Neural crest cell (in vitro differentiated cells): ENCODE measurements around the gene GLTP. TPM values are rescaled to one million over a fixed set of nuclear protein-coding genes. Genes with fewer than 3 reads are reported as not detected.

Experiments
- DNase-seq: peaks from one replicate; pipeline ENCODE4 v3.0.0; 2021; ENCODE audit warnings: low read depth, mixed read lengths, low spot score
- H3K27ac Mint-ChIP-seq: one replicate; pipeline ENCODE4 v1.8.0; 2021; ENCODE audit warnings: mild to moderate bottlenecking, mixed read lengths; ENCODE audit not compliant: unreplicated experiment
- H3K27me3 Mint-ChIP-seq: 2 replicates; pipeline ENCODE4 v1.8.0; 2021; ENCODE audit warnings: low read depth, mild to moderate bottlenecking, mixed read lengths
- H3K36me3 Mint-ChIP-seq: 2 replicates; pipeline ENCODE4 v1.8.0; 2021; ENCODE audit warnings: low read depth, mild to moderate bottlenecking, mixed read lengths
- H3K4me1 Mint-ChIP-seq: 2 replicates; pipeline ENCODE4 v1.8.0; 2021; ENCODE audit warnings: mixed read lengths
- H3K4me3 Mint-ChIP-seq: one replicate; pipeline ENCODE4 v1.8.0; 2021; ENCODE audit warnings: mild to moderate bottlenecking, mixed read lengths
- H3K9me3 Mint-ChIP-seq: 2 replicates; pipeline ENCODE4 v1.8.0; 2021; ENCODE audit warnings: mixed read lengths
- total RNA-seq: library from RNA; stranded (reverse); gene quantifications from 2 replicates; pipeline ENCODE4 v1.2.1, GENCODE V29; 2021
- TF ChIP-seq, protein P1 (sequence below): fragments of 200-600 bp; sonication (generic); conservative IDR thresholded peaks from 2 replicates; pipeline ENCODE4 v1.5.0; 2021; ENCODE audit warnings: antibody characterized with exemption, mild to moderate bottlenecking

The GLTP gene
- total RNA-seq, 1 donor from 2014 or later = 34.0 TPM

DNA sequence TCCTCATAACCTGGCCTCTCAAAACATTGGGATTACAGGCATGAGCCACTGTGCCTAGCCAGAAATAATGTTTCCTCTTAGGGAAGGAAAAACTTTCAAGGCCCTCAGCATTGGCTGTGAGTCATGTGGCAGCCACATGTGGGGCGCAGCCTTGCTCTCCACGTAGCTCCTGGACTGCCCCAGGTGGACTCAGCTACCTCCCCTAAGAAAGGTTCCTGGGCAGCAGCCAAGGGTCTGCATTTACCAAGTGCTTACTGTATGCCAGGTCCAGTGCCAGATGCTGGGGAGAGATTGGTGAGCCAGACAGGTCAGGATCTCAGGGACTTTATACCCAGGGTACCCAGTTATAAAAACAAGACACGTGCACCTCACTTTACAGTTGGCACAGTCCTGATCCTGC, 43.4 kb downstream of the GLTP start:
- Mint-ChIP-seq H3K27ac (no peak overlapping the region), H3K4me1 (peaks cover 18% of the 10 kb centered on the region), H3K36me3 (no peaks in the 10 kb centered on the region), H3K27me3 (peaks cover 10% of the 10 kb centered on the region), H3K4me3 (no peak overlapping the region), H3K9me3 (no peaks in the 10 kb centered on the region)
- TF ChIP-seq, protein P1, sequence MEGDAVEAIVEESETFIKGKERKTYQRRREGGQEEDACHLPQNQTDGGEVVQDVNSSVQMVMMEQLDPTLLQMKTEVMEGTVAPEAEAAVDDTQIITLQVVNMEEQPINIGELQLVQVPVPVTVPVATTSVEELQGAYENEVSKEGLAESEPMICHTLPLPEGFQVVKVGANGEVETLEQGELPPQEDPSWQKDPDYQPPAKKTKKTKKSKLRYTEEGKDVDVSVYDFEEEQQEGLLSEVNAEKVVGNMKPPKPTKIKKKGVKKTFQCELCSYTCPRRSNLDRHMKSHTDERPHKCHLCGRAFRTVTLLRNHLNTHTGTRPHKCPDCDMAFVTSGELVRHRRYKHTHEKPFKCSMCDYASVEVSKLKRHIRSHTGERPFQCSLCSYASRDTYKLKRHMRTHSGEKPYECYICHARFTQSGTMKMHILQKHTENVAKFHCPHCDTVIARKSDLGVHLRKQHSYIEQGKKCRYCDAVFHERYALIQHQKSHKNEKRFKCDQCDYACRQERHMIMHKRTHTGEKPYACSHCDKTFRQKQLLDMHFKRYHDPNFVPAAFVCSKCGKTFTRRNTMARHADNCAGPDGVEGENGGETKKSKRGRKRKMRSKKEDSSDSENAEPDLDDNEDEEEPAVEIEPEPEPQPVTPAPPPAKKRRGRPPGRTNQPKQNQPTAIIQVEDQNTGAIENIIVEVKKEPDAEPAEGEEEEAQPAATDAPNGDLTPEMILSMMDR = no peak
- no peak for DNase-seq

DNA sequence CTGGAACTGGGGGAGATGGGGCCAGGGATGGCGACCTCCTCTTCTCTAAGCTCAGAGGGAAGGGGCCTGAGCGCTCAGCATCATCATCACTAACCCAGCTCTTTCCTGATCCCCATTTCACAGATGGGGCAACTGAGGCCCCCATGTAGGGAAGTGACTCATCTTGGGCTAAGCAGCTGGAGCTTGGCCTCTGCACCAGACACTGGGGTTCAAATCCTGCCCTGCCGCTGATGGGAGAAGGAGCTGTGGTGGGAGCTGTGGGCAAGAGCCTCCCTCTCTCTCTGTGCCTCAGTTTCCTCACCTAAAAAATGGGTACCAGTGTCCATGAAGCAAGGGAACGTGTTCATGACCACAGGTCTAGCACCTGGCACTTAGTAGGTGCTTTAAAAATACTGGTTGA, 44.5 kb downstream of the GLTP start:
- no peak for DNase-seq
- no peak overlapping the region for H3K4me3 Mint-ChIP-seq
- peaks cover 28% of the 10 kb centered on the region for H3K4me1 Mint-ChIP-seq
- H3K9me3 Mint-ChIP-seq = no peaks in the 10 kb centered on the region
- no peaks in the 10 kb centered on the region for H3K36me3 Mint-ChIP-seq
- TF ChIP-seq, protein P1 = no peak
- H3K27ac Mint-ChIP-seq = no peak overlapping the region
- peaks cover 16% of the 10 kb centered on the region for H3K27me3 Mint-ChIP-seq

DNA sequence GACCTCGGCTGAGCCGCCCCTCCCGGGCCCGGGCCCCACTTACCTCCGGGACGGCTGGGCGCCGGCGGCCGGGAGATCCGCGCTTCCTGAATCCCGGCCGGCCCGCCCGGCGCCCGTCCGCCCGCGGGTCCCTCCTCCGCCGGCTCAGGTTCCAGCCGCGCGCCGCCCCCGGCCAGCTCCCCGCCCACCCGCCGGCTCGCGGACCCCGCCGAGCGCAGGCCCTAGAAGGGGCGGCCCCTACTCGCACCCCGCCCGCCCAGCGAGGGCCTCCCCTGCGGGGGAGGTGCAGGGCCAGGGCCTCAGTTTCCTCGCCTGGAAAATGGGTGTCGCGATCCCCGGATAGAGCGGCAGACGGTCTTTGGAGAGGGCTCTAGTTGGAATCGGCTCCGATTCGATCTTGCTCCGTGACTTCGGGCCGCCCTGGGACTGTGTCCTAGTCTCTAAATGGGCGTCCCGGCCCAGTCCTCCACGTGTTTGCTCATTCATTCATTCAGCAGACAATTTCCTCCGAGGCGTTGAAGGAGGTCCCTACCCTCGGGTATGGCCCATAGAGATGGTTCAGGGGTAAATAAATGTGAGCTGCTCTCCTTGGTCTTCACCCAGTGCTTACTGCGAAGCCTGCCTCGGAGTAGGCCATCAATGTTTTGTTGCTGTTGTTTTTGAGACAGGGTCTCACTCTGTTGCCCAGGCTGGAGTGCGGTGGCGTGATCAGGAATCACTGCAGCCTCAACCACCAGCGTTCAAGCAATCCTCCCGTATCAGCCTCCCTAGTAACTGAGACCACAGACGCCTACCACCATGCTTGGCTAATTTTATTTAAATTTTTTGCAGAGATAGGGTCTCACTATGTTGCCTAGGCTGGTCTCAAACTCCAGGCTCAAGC, 46.8 kb downstream of the GLTP start, which contains the start of gene TRPV4:
TRPV4 (minus strand) TSS at position 92 of the 883 bp plus-strand sequence. CDS start 18,602 bp downstream, outside the sequence.
- TF ChIP-seq, protein P1 = no peak
- no peaks in the 10 kb centered on the region for H3K36me3 Mint-ChIP-seq
- peaks cover 19% of the 10 kb centered on the region for H3K4me1 Mint-ChIP-seq
- H3K9me3 Mint-ChIP-seq = no peaks in the 10 kb centered on the region
- DNase-seq = no peak
- H3K4me3 Mint-ChIP-seq = peak within 1 kb of the TSS; percentile 78
- no peak within 1 kb of the TSS for H3K27ac Mint-ChIP-seq
- H3K27me3 Mint-ChIP-seq = peaks cover 17% of the 10 kb centered on the region

DNA sequence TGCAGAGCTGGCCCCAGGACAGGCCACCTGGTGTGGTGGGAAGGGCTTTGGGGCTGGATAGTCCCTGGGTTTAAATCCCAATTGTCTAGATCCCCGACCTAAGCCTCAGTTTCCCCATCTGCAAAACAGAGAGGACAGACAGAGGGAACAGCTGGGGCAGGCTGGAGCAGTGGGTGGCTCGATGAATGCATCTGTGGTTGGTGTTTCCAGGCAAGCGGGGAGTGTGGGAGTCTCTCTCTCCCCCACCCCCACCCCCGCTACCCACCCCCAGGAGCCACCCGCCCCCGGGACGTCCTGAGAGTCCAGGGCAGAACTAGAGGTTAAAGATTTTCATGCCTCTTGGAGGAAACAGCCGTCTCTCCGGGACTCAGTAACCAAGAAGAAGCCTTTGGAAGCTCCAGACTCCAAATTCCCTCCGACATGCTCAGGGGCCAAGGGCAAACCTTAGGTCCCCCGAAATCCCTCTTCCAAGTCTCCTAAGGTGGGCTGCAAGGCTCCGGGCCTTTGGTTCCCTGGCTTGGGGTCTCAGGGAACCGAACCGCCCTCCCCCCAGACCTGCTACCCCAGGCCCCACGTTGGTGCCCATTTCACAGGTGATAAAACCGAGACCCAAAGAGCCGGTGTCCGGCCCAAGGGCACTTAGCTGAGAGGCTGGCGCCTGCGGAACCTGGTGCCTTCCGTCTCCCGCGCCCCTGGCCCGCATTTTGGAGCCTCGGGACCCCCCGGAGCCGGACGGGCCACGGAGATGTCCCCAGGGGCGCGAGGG, 47.6 kb downstream of the GLTP start:
- Mint-ChIP-seq H3K4me1 (peaks cover 21% of the 10 kb centered on the region), H3K9me3 (no peaks in the 10 kb centered on the region), H3K27me3 (peaks cover 17% of the 10 kb centered on the region), H3K36me3 (no peaks in the 10 kb centered on the region), H3K27ac (no peak overlapping the region), H3K4me3 (peak overlapping the region; percentile 49)
- TF ChIP-seq, protein P1 = no peak
- no peak for DNase-seq

DNA sequence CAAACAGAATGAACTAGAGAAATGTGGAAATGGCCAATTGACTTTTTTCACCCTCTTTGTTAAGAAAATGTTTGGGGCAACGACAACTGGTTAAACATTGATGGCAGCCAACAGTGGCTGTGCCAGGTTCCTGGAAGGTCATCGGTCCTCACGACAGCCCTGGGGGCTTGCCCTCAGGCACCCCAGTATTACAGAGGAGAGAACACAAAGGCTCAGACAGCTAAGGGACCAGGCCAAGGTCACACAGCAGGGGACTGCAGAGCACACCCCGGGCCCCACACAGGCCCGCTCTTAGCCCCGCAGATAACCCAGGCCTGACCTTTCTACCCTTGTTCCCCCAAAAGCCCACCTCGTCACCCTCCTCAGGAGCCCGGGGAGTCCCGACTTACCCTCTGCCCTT, 48.4 kb downstream of the GLTP start:
- peak overlapping the region; percentile 49 for H3K4me3 Mint-ChIP-seq
- TF ChIP-seq, protein P1 = no peak
- H3K27me3 Mint-ChIP-seq = peaks cover 17% of the 10 kb centered on the region
- no peak overlapping the region for H3K27ac Mint-ChIP-seq
- DNase-seq = no peak
- peaks cover 26% of the 10 kb centered on the region for H3K4me1 Mint-ChIP-seq
- no peaks in the 10 kb centered on the region for H3K9me3 Mint-ChIP-seq
- H3K36me3 Mint-ChIP-seq = no peaks in the 10 kb centered on the region
